ENCODE results near the gene CD7. TPM values are rescaled to one million over a fixed set of nuclear protein-coding genes. Genes with fewer than 3 reads are reported as not detected.

Gene CD7
- total and polyA plus RNA-seq, 2 donors from 2014 or later: 1.0 to 9.2 TPM

DNA sequence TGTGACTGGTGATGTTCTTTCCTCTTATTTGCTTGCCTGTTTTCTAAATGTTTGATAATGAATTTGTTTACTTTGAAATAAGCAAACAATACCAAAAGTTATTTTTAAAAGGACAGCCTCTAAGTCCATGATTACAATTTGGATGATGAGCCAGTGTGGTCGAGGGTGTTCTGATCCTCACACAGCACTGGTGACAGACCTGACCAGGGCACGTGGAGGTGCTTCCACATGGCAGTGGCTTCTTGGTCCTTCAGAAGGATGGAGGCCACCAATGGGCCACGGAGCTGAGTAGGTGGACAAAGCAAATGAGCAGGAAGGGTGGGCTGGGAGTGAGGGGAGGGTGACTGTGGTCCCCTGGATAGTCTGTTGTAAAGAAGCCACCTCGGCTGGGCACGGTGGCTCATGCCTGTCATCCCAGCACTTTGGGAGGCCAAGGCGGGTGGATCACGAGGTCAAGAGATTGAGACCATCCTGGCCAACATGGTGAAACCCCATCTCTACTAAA, 37.4 kb upstream of the CD7 start:
- no peaks in the 10 kb centered on the region for H3K36me3 ChIP-seq (ENCODE audit: control insufficient read depth in 2 of 3, insufficient read depth in 3 of 3, low read length in 3 of 3)
- DNase-seq (no peak), FAIRE-seq (no peak)
- H3K9ac ChIP-seq (ENCODE audit: low read length in 3 of 3): no peak overlapping the region
- H3K27ac ChIP-seq (ENCODE audit: low read depth in 2 of 2, low read length in 2 of 2): no peak overlapping the region
- no peaks in the 10 kb centered on the region for H3K9me3 ChIP-seq (ENCODE audit: control insufficient read depth in 2 of 3, insufficient read depth in 1 of 3, low read length in 3 of 3)
- TF ChIP-seq, protein P1, sequence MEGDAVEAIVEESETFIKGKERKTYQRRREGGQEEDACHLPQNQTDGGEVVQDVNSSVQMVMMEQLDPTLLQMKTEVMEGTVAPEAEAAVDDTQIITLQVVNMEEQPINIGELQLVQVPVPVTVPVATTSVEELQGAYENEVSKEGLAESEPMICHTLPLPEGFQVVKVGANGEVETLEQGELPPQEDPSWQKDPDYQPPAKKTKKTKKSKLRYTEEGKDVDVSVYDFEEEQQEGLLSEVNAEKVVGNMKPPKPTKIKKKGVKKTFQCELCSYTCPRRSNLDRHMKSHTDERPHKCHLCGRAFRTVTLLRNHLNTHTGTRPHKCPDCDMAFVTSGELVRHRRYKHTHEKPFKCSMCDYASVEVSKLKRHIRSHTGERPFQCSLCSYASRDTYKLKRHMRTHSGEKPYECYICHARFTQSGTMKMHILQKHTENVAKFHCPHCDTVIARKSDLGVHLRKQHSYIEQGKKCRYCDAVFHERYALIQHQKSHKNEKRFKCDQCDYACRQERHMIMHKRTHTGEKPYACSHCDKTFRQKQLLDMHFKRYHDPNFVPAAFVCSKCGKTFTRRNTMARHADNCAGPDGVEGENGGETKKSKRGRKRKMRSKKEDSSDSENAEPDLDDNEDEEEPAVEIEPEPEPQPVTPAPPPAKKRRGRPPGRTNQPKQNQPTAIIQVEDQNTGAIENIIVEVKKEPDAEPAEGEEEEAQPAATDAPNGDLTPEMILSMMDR (IDR thresholded peaks at IDR 0.05; ENCODE audit: borderline replicate concordance, extremely low read depth, insufficient read depth): no peak
- H3K4me3 ChIP-seq (ENCODE audit: low read length in 3 of 3): no peak overlapping the region
- H3K27me3 ChIP-seq (ENCODE audit: control insufficient read depth, insufficient read depth, low read length): peaks cover 3% of the 10 kb centered on the region
- peaks cover 0 to 8% (median 0%) of the 10 kb centered on the region in 3 donors for H3K4me1 ChIP-seq (ENCODE audit: control insufficient read depth in 2 of 3, insufficient read depth in 2 of 3, low read depth in 1 of 3, low read length in 3 of 3)
- intact Hi-C loops (cut with DNase I): loop anchor here (5.0 to 10.0 kb wide), 2 partner anchors 192 to 420 kb away; no protein-coding TSS in a partner anchor

DNA sequence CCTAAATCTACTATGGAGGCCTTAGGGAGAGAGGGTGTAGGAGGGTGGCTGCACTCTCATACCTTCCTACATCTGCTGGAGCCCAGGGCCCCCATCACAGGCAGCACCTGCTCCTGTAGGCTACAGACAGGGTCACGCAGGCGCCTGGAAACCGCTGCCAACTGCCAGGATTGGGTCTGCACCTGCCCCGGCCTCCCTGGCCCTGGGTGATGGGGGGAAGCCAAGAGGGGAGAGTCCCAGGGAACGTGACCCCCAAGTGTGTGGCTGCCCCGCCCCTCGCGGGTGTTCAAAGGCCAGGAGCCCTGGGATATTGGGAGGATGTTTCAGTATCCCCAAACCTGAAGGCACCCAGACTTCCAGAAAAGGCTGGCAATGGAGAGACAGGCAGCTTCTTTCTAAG, 36.1 kb upstream of the CD7 start:
- Histone ChIP-seq H3K27me3 (ENCODE audit: control insufficient read depth, insufficient read depth, low read length) (no peaks in the 10 kb centered on the region), H3K27ac (ENCODE audit: low read depth in 2 of 2, low read length in 2 of 2) (no peak overlapping the region), H3K4me3 (ENCODE audit: low read length in 3 of 3) (no peak overlapping the region), H3K9ac (ENCODE audit: low read length in 3 of 3) (no peak overlapping the region), H3K4me1 (ENCODE audit: control insufficient read depth in 2 of 3, insufficient read depth in 2 of 3, low read depth in 1 of 3, low read length in 3 of 3) (peaks cover 0 to 8% (median 0%) of the 10 kb centered on the region in 3 donors), H3K9me3 (ENCODE audit: control insufficient read depth in 2 of 3, insufficient read depth in 1 of 3, low read length in 3 of 3) (no peaks in the 10 kb centered on the region), H3K36me3 (ENCODE audit: control insufficient read depth in 2 of 3, insufficient read depth in 3 of 3, low read length in 3 of 3) (no peaks in the 10 kb centered on the region)
- DNase-seq: no peak
- TF ChIP-seq, protein P1 (IDR thresholded peaks at IDR 0.05; ENCODE audit: borderline replicate concordance, extremely low read depth, insufficient read depth): no peak
- intact Hi-C loops (cut with DNase I): loop anchor here (10.0 kb wide), 1 partner anchor 421 kb away; no protein-coding TSS in a partner anchor
- FAIRE-seq: no peak

DNA sequence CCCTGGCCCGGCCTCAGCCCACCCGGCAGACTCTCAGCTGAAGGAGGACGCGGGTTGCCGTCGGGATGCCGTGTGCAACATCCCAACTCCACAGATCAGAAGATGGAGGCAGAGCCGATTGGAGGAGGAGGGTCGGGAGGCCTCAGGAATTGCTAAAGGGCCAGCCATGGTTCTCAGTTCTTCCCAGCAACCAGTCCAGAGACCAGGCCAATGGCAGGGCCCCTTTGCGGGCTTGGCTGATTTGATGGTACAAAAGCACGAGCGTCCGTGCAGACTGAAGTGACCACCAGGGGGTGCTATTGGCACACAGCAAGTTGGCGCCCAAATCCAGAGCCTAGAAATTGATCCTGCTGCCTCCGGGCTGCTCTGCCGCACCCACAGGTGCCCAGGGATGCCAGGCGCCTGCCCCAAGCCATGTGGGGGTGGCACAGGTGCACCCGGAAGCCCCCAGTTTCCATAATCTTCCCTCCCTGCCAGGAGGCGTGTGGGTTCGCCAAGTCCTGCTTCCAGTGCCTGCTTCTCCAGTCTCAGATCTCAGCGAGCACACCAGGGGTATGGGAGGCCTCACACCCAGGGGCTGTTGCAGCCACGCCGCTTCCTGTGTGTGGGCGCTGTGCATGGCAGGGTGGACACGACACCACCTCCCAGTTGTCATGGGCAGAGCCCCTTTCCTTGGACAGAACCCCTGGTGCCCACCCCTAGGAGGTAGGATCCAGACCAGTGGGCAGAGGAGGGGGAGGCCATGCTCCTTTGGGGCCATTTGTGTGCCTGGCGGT, 34.5 kb upstream of the CD7 start:
- Histone ChIP-seq H3K9ac (ENCODE audit: low read length in 3 of 3) (no peak overlapping the region), H3K27me3 (ENCODE audit: control insufficient read depth, insufficient read depth, low read length) (no peaks in the 10 kb centered on the region), H3K4me1 (ENCODE audit: control insufficient read depth in 2 of 3, insufficient read depth in 2 of 3, low read depth in 1 of 3, low read length in 3 of 3) (peaks cover 0 to 8% (median 0%) of the 10 kb centered on the region in 3 donors), H3K27ac (ENCODE audit: low read depth in 2 of 2, low read length in 2 of 2) (no peak overlapping the region), H3K36me3 (ENCODE audit: control insufficient read depth in 2 of 3, insufficient read depth in 3 of 3, low read length in 3 of 3) (no peaks in the 10 kb centered on the region), H3K4me3 (ENCODE audit: low read length in 3 of 3) (no peak overlapping the region), H3K9me3 (ENCODE audit: control insufficient read depth in 2 of 3, insufficient read depth in 1 of 3, low read length in 3 of 3) (no peaks in the 10 kb centered on the region)
- intact Hi-C loops (cut with DNase I): loop anchor here (10.0 kb wide), 1 partner anchor 423 kb away; no protein-coding TSS in a partner anchor
- FAIRE-seq: no peak
- TF ChIP-seq, protein P1 (IDR thresholded peaks at IDR 0.05; ENCODE audit: borderline replicate concordance, extremely low read depth, insufficient read depth): peak; percentile 99
- peak; percentile 90 to 94 (median 93) for DNase-seq
